A549 (cell line): ENCODE data around the gene PRPF8. TPM values are rescaled to one million over a fixed set of nuclear protein-coding genes. Genes with fewer than 3 reads are reported as not detected.
A peak's percentile ranks its signal among the peaks of the same experiment; 100 is the strongest.

Experiments used
- ATAC-seq, 2 experiments: fragments of 200-7000 bp in 1 of 2; fragments of >200 bp in 1 of 2; cut with Nextera tagmentation in 1 of 2; cut with Tn5 transposase in 1 of 2; 3 replicates each; pipeline versions ENCODE4 v1.8.0 to v1.9.1; 2018 to 2020; ENCODE audit warnings: mild to moderate bottlenecking in 1 of 2, moderate library complexity in 1 of 2
- CTCF ChIA-PET: fragments of 300-600 bp; sonication (Branson Sonifier 250); formaldehyde crosslinking; extraction: SDS; loops from one replicate; lab custom pipeline; 2021; ENCODE audit warnings: antibody characterized with exemption, inconsistent platforms; lab: Yijun Ruan, JAX
- POLR2A ChIA-PET: fragments of 350-600 bp; formaldehyde crosslinking; extraction: SDS; loops from one replicate; lab custom pipeline; 2021; ENCODE audit warnings: antibody characterized with exemption, inconsistent platforms; lab: Yijun Ruan, JAX
- DNase-seq, 2 experiments: peaks; one replicate each; pipeline versions ENCODE4 v3.0.0 to v3.0.0-alpha.2; 2011 to 2016; ENCODE audit warnings: low read depth in 1 of 2, low spot score in 1 of 2
- FAIRE-seq: peaks from 2 replicates; lab custom pipeline; 2011; peaks lifted over from hg19 to GRCh38; lab: Jason Lieb, UNC
- H3K27ac ChIP-seq, 2 experiments: fragments of >200 bp; sonication (Bioruptor Twin); formaldehyde crosslinking; 3 replicates each; pipeline ENCODE4 v1.5.1; 2016 to 2017
- H3K4me1 ChIP-seq: fragments of >200 bp; sonication (Bioruptor Twin); formaldehyde crosslinking; 3 replicates; pipeline ENCODE4 v1.6.1; 2016
- H3K4me2 ChIP-seq: fragments of >200 bp; sonication (Bioruptor Twin); formaldehyde crosslinking; 3 replicates; pipeline ENCODE4 v1.6.1; 2016
- H3K4me3 ChIP-seq: fragments of >200 bp; sonication (Bioruptor Twin); formaldehyde crosslinking; 3 replicates; pipeline ENCODE4 v1.5.1; 2016
- H3K9me3 ChIP-seq: fragments of >200 bp; sonication (Bioruptor Twin); formaldehyde crosslinking; 3 replicates; pipeline ENCODE4 v1.6.1; 2016
- BCL3 ChIP-seq: fragments of >200 bp; sonication (Bioruptor Twin); formaldehyde crosslinking; IDR thresholded peaks from 3 replicates; pipeline ENCODE4 v1.6.1; 2016
- CBX2 ChIP-seq: fragments of 200-600 bp; sonication (generic); IDR thresholded peaks from 2 replicates; pipeline ENCODE4 v1.6.1; 2016; ENCODE audit warnings: low read depth, mild to moderate bottlenecking, borderline replicate concordance
- CHD2 ChIP-seq: fragments of 150-350 bp; IDR thresholded peaks from 2 replicates; pipeline ENCODE4 v1.6.1; 2014; ENCODE audit warnings: low read length; ENCODE audit not compliant: partially characterized antibody
- EP300 ChIP-seq, 2 experiments: fragments of >200 bp; sonication (Bioruptor Twin); formaldehyde crosslinking; IDR thresholded peaks; 2 replicates in 1 of 2; 3 replicates in 1 of 2; pipeline ENCODE4 v1.6.1; 2016 to 2017
- FOSL2 ChIP-seq, 2 experiments: fragments of 450-650 bp in 1 of 2; fragments of >200 bp in 1 of 2; sonication (Bioruptor Twin) in 1 of 2; formaldehyde crosslinking; IDR thresholded peaks; 2 replicates each; pipeline versions ENCODE4 v1.5.0 to v1.6.1; 2016 to 2020; ENCODE audit warnings: mild to moderate bottlenecking in 1 of 2, moderate library complexity in 1 of 2
- GATA3 ChIP-seq: IDR thresholded peaks from 2 replicates; pipeline ENCODE4 v1.6.1; 2012; ENCODE audit warnings: borderline replicate concordance
- HES2 ChIP-seq: fragments of >200 bp; sonication (Bioruptor Twin); formaldehyde crosslinking; IDR thresholded peaks from 2 replicates; pipeline ENCODE4 v1.6.1; 2016
- HMGXB4 ChIP-seq: fragments of 250-450 bp; sonication (Bioruptor Pico); IDR thresholded peaks from 2 replicates; pipeline ENCODE4 v1.5.0; 2021; ENCODE audit warnings: mild to moderate bottlenecking, moderate library complexity, borderline replicate concordance
- JUN ChIP-seq, 2 experiments: fragments of >200 bp; sonication (Bioruptor Twin); formaldehyde crosslinking; IDR thresholded peaks; 2 replicates in 1 of 2; 3 replicates in 1 of 2; pipeline ENCODE4 v1.6.1; 2016 to 2017
- KDM1A ChIP-seq: fragments of 200-600 bp; sonication (generic); IDR thresholded peaks from 2 replicates; pipeline ENCODE4 v1.6.1; 2016; ENCODE audit warnings: low read depth, mild to moderate bottlenecking
- KDM5A ChIP-seq: fragments of 200-600 bp; sonication (generic); IDR thresholded peaks from 2 replicates; pipeline ENCODE4 v1.6.1; 2016; ENCODE audit warnings: antibody characterized with exemption, mild to moderate bottlenecking
- MAX ChIP-seq: IDR thresholded peaks from 2 replicates; pipeline ENCODE4 v1.6.1; 2012
- PBX3 ChIP-seq: IDR thresholded peaks from 2 replicates; pipeline ENCODE4 v1.6.1; 2012
- PHF8 ChIP-seq: fragments of 200-600 bp; sonication (generic); IDR thresholded peaks from 2 replicates; pipeline ENCODE4 v1.6.1; 2016; ENCODE audit warnings: low read depth, mild to moderate bottlenecking, antibody characterized with exemption, moderate library complexity, borderline replicate concordance
- POLR2A ChIP-seq: IDR thresholded peaks from 2 replicates; pipeline ENCODE4 v1.6.1; 2012; ENCODE audit warnings: mild to moderate bottlenecking, low read length
- RNF2 ChIP-seq: fragments of 200-600 bp; sonication (generic); IDR thresholded peaks from 2 replicates; pipeline ENCODE4 v1.6.1; 2016; ENCODE audit warnings: low read depth, mild to moderate bottlenecking, antibody characterized with exemption, moderate library complexity, borderline replicate concordance
- SMC3 ChIP-seq: fragments of >200 bp; sonication (Bioruptor Twin); formaldehyde crosslinking; IDR thresholded peaks from 3 replicates; pipeline ENCODE4 v1.6.1; 2018; ENCODE audit warnings: inconsistent platforms
- TFCP2L1 ChIP-seq: fragments of 250-450 bp; sonication (Bioruptor Pico); IDR thresholded peaks from 2 replicates; pipeline ENCODE4 v1.5.0; 2021; ENCODE audit warnings: mild to moderate bottlenecking
- ZC3H11A ChIP-seq: fragments of 450-650 bp; IDR thresholded peaks from 2 replicates; pipeline ENCODE4 v1.6.1; 2014; ENCODE audit warnings: antibody characterized with exemption, mild to moderate bottlenecking
- ZFP36 ChIP-seq: fragments of 450-650 bp; IDR thresholded peaks from 2 replicates; pipeline ENCODE4 v1.6.1; 2014; ENCODE audit warnings: borderline replicate concordance; ENCODE audit not compliant: partially characterized antibody
- ZSCAN20 ChIP-seq: fragments of 250-450 bp; sonication (Bioruptor Pico); IDR thresholded peaks from 2 replicates; pipeline ENCODE4 v1.8.0; 2022; ENCODE audit warnings: mild to moderate bottlenecking, moderate library complexity
- WGBS: methylation state at CpG from one replicate; pipeline ENCODE4 v1.1.6; 2017; ENCODE audit errors: missing lambda C conversion rate; 5-methylcytosine and 5-hydroxymethylcytosine counted together
- polyA minus RNA-seq: library from RNA; depleted of rRNA, polyadenylated mRNA; stranded (reverse); fragments of >200 nt; gene quantifications from 2 replicates; pipeline ENCODE4 v1.2.3, GENCODE V29; 2011; rRNA and poly(A)+ RNA removed
- polyA plus RNA-seq, 4 experiments: library from polyadenylated mRNA; depleted of rRNA in 3 of 4; stranded (reverse); fragments of >200 nt; fragmentation: RNase III in 1 of 4; extraction: RNeasy Plus Mini Kit Qiagen cat#74134 plus additional on column Dnase treatment in 1 of 4; gene quantifications; 2 replicates in 3 of 4; 3 replicates in 1 of 4; pipeline ENCODE4 v1.2.3, GENCODE V29; 2011 to 2017
- TF ChIP-seq, protein P1 (sequence below): fragments of 200-600 bp; sonication (generic); IDR thresholded peaks from 2 replicates; pipeline ENCODE4 v1.6.1; 2016; ENCODE audit warnings: antibody characterized with exemption, mild to moderate bottlenecking, moderate library complexity

PRPF8 gene
- polyA plus RNA-seq (2011; rRNA removed), result 263 and 374 TPM in 2 replicates
- polyA plus RNA-seq (2012; cell fraction: cytosol; rRNA removed), result 225 and 261 TPM in 2 replicates
- polyA plus RNA-seq (2012; cell fraction: nucleus; rRNA removed), result 743 and 891 TPM in 2 replicates
- polyA plus RNA-seq (2017; fragmentation: RNase III; extraction: RNeasy Plus Mini Kit Qiagen cat#74134 plus additional on column Dnase treatment), result 228 to 250 TPM (median 234 TPM) in 3 replicates
- 1,065 and 1,094 TPM in 2 replicates for polyA minus RNA-seq

GRCh38 chr17:1684378-1685189, at the start of gene PRPF8:
TSS of gene PRPF8 (minus strand) at chr17:1684867. CDS start at chr17:1684571, 296 bp downstream.
- TF ChIP-seq EP300 (IDR thresholded peaks at IDR 0.05) (peak in 1 of 2 experiments; percentile 13; a peak in 1 of 5 replicates), CHD2 (no peak), PHF8 (peak; percentile 98), JUN (IDR thresholded peaks at IDR 0.05) (peak; percentile 73 to 97), ZFP36 (no peak), BCL3 (peak; percentile 78; the same call in 1 of the 3 replicates), KDM1A (no peak), CBX2 (no peak), ZC3H11A (no peak), MAX (peak; percentile 86), RNF2 (no peak), SMC3 (peak; percentile 12; the same call in 1 of the 3 replicates), HMGXB4 (CRISPR knock-in tag) (no peak), POLR2A (peak; percentile 80), TFCP2L1 (CRISPR knock-in tag) (no peak), GATA3 (0 out of 2 replicates have a peak, but pooled peaks have one; percentile 3), FOSL2 (IDR thresholded peaks at IDR 0.05) (no peak), FOSL2 (CRISPR knock-in tag; IDR thresholded peaks at IDR 0.05) (no peak), HES2 (no peak), ZSCAN20 (no peak), KDM5A (0 out of 2 replicates have a peak, but pooled peaks have one; percentile 33), PBX3 (peak; percentile 91)
- TF ChIP-seq, protein P1, sequence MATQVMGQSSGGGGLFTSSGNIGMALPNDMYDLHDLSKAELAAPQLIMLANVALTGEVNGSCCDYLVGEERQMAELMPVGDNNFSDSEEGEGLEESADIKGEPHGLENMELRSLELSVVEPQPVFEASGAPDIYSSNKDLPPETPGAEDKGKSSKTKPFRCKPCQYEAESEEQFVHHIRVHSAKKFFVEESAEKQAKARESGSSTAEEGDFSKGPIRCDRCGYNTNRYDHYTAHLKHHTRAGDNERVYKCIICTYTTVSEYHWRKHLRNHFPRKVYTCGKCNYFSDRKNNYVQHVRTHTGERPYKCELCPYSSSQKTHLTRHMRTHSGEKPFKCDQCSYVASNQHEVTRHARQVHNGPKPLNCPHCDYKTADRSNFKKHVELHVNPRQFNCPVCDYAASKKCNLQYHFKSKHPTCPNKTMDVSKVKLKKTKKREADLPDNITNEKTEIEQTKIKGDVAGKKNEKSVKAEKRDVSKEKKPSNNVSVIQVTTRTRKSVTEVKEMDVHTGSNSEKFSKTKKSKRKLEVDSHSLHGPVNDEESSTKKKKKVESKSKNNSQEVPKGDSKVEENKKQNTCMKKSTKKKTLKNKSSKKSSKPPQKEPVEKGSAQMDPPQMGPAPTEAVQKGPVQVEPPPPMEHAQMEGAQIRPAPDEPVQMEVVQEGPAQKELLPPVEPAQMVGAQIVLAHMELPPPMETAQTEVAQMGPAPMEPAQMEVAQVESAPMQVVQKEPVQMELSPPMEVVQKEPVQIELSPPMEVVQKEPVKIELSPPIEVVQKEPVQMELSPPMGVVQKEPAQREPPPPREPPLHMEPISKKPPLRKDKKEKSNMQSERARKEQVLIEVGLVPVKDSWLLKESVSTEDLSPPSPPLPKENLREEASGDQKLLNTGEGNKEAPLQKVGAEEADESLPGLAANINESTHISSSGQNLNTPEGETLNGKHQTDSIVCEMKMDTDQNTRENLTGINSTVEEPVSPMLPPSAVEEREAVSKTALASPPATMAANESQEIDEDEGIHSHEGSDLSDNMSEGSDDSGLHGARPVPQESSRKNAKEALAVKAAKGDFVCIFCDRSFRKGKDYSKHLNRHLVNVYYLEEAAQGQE, result peak; percentile 60
- DNase-seq, result peak; percentile 99
- H3K27ac ChIP-seq, result peak within 1 kb of the TSS; percentile 95
- ChIA-PET CTCF (interaction anchor here (0.6 to 10.2 kb wide), 6 partner anchors 16 to 78 kb away, joined by 3 to 127 read pairs (median 4); partner anchors contain the start of gene RILP), POLR2A (interaction anchor here (0.6 to 2.0 kb wide), 10 partner anchors 12 to 35 kb away, joined by 3 to 14 read pairs (median 7); partner anchors contain the start of gene RILP)
- H3K9me3 ChIP-seq, result no peaks in the 10 kb centered on the region
- peak within 1 kb of the TSS; percentile 85 for H3K4me3 ChIP-seq
- peak; percentile 99 for ATAC-seq
- WGBS, result 2% methylated on average over 46 of the region's 72 CpGs
- peaks cover 7% of the 10 kb centered on the region for H3K4me1 ChIP-seq
- H3K4me2 ChIP-seq, result peak within 1 kb of the TSS; percentile 89
- FAIRE-seq, result peak; percentile 96
